ENCODE results near the gene ANKRD23.
A peak's percentile ranks its signal among the peaks of the same experiment; 100 is the strongest.

ANKRD23 gene

DNA sequence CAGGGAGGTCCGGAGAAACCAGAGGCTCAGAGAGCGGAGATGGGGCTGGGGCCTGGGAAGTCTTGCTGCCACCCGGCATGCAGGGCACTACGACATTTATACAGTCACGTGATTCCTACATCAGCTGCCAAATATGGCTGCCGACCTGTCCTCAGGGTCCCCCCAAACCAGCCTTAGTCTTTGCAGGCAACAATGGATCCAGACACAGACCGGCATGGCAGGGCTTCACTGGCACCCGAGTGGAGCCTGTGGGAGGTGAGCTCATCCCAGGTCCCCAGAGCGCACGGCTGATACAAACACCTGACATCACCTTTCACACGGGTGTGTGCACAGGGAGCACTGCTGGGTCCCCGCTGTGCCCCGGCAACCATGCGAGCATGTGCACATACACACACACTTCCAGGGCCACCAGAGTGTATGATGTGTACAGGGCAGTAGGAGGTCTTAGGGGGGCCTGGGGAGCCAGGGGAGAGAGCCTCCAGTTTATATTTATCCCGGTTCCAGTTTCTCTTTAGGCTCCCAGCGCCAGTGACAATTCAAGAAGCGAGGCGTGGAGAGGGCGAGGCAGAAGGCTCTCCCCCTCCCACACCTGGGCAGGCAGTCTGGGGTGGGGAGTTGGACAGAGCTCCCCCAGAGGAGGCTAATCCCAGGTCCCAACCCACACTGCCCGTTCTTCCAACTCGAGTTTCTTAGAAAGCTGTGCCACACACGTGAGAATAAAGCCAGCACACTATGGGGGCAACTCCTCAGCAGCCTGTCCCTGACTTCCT lies 23.4 kb upstream of the ANKRD23 start:
- Histone ChIP-seq H4K91ac (ENCODE audit: low read length) (no peak overlapping the region), H2BK5ac (ENCODE audit: low read depth, low read length, poor library complexity, severe bottlenecking) (no peak overlapping the region)

GRCh38 chr2:96866586-96866985 lies 22.8 kb upstream of the ANKRD23 start:
- H3K4me3 ChIP-seq (ENCODE audit: insufficient read depth in 1 of 2, low read depth in 1 of 2, low read length in 2 of 2) = peak overlapping the region in 1 of 2 experiments; percentile 24
- H4K8ac ChIP-seq (ENCODE audit: low read length) = no peak overlapping the region
- H2BK120ac ChIP-seq (ENCODE audit: low read depth, low read length) = no peak overlapping the region
- H4K91ac ChIP-seq (ENCODE audit: low read length) = no peak overlapping the region
- no peak overlapping the region for H3K14ac ChIP-seq (ENCODE audit: low read length in 2 of 2)
- peak overlapping the region in 1 of 2 experiments; percentile 26 for H3K18ac ChIP-seq (ENCODE audit: low read depth in 1 of 2, low read length in 2 of 2)
- peak overlapping the region; percentile 46 for H3K4me2 ChIP-seq (ENCODE audit: low read length, poor library complexity, severe bottlenecking)
- no peak overlapping the region for H3K9ac ChIP-seq (ENCODE audit: low read length)
- no peak overlapping the region for H2AK5ac ChIP-seq (ENCODE audit: low read length, severe bottlenecking)
- peaks cover 33% of the 10 kb centered on the region for H3K79me1 ChIP-seq (replicated peaks; ENCODE audit: low read length, poor library complexity, severe bottlenecking)
- no peaks in the 10 kb centered on the region for H3K27me3 ChIP-seq (ENCODE audit: control insufficient read depth in 1 of 2, insufficient read depth in 1 of 2, low read length in 2 of 2)
- WGBS = 89% methylated on average over 7 of the region's 8 CpGs
- H3K4me1 ChIP-seq (ENCODE audit: control insufficient read depth, insufficient read depth, low read depth, low read length) = peaks cover 24% of the 10 kb centered on the region
- H3K23ac ChIP-seq (ENCODE audit: low read length in 2 of 2) = peak overlapping the region in 1 of 2 experiments; percentile 85
- no peaks in the 10 kb centered on the region for H3K9me3 ChIP-seq (ENCODE audit: control insufficient read depth, low read length)
- H3K27ac ChIP-seq (ENCODE audit: low read length, poor library complexity, severe bottlenecking) = no peak overlapping the region
- DNase-seq = no peak
- H2BK5ac ChIP-seq (ENCODE audit: low read depth, low read length, poor library complexity, severe bottlenecking) = no peak overlapping the region
- no peak overlapping the region for H2BK15ac ChIP-seq (ENCODE audit: low read depth, poor library complexity, severe bottlenecking)
- no peak overlapping the region for H2BK12ac ChIP-seq (ENCODE audit: low read length in 2 of 2)
- peaks cover 51 to 54% of the 10 kb centered on the region in 2 experiments for H3K36me3 ChIP-seq (ENCODE audit: control insufficient read depth in 1 of 2, insufficient read depth in 2 of 2, low read depth in 1 of 2, low read length in 2 of 2)
- H3K4ac ChIP-seq (ENCODE audit: low read depth in 1 of 2, low read length in 2 of 2) = peak overlapping the region in 1 of 2 experiments; percentile 8
- no peak overlapping the region for H2AFZ ChIP-seq (ENCODE audit: low read depth, low read length)

More for the DNA sequence above, 23.4 kb upstream of the ANKRD23 start:
- H3K9ac ChIP-seq (ENCODE audit: low read length) = peak overlapping the region; percentile 92
- no peaks in the 10 kb centered on the region for H3K27me3 ChIP-seq (ENCODE audit: control insufficient read depth in 1 of 2, insufficient read depth in 1 of 2, low read length in 2 of 2)
- peaks cover 46 to 48% of the 10 kb centered on the region in 2 experiments for H3K36me3 ChIP-seq (ENCODE audit: control insufficient read depth in 1 of 2, insufficient read depth in 2 of 2, low read depth in 1 of 2, low read length in 2 of 2)
- peak overlapping the region; percentile 90 for H3K27ac ChIP-seq (ENCODE audit: low read length, poor library complexity, severe bottlenecking)
- H3K4ac ChIP-seq (ENCODE audit: low read depth in 1 of 2, low read length in 2 of 2) = peak overlapping the region; percentile 93 to 97
- H2BK15ac ChIP-seq (ENCODE audit: low read depth, poor library complexity, severe bottlenecking) = no peak overlapping the region
- no peak overlapping the region for H4K8ac ChIP-seq (ENCODE audit: low read length)
- H3K23ac ChIP-seq (ENCODE audit: low read length in 2 of 2) = peak overlapping the region in 1 of 2 experiments; percentile 93
- peak overlapping the region; percentile 76 to 91 for H3K4me3 ChIP-seq (ENCODE audit: insufficient read depth in 1 of 2, low read depth in 1 of 2, low read length in 2 of 2)
- no peaks in the 10 kb centered on the region for H3K9me3 ChIP-seq (ENCODE audit: control insufficient read depth, low read length)
- H3K79me1 ChIP-seq (replicated peaks; ENCODE audit: low read length, poor library complexity, severe bottlenecking) = peaks cover 28% of the 10 kb centered on the region
- H3K4me1 ChIP-seq (ENCODE audit: control insufficient read depth, insufficient read depth, low read depth, low read length) = peaks cover 24% of the 10 kb centered on the region
- no peak for DNase-seq
- peak overlapping the region; percentile 3 for H2AK5ac ChIP-seq (ENCODE audit: low read length, severe bottlenecking)
- H2BK12ac ChIP-seq (ENCODE audit: low read length in 2 of 2) = peak overlapping the region in 1 of 2 experiments; percentile 61
- H2BK120ac ChIP-seq (ENCODE audit: low read depth, low read length) = no peak overlapping the region
- no peak overlapping the region for H2AFZ ChIP-seq (ENCODE audit: low read depth, low read length)
- peak overlapping the region; percentile 78 for H3K4me2 ChIP-seq (ENCODE audit: low read length, poor library complexity, severe bottlenecking)
- H3K14ac ChIP-seq (ENCODE audit: low read length in 2 of 2) = peak overlapping the region in 1 of 2 experiments; percentile 89
- 83% methylated on average over 17 of the region's 22 CpGs for WGBS
- H3K18ac ChIP-seq (ENCODE audit: low read depth in 1 of 2, low read length in 2 of 2) = peak overlapping the region; percentile 59 to 91

GRCh38 chr2:96866149-96866548 lies 22.3 kb upstream of the ANKRD23 start:
- no peak for DNase-seq
- no peak overlapping the region for H2BK5ac ChIP-seq (ENCODE audit: low read depth, low read length, poor library complexity, severe bottlenecking)

DNA sequence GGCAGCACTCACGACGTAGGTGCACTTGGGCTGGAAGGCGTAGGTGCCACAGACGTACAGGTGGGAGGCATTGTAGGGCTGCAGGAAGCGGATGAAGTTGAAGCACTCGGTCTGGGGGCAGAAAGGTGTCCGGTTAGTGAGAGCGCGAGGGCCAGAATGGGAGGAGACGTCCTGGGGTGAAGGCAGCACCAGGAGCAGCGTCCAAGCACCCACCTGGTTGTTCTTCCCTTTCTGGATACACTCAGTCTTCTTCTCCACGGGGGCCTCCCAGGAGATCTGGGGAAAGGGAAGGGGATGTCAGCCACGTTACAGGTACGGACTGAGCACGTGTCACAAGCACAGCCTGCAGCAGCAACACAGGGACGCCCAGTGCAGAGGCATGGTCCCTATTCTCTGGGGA lies 21.8 kb upstream of the ANKRD23 start:
- H2AK5ac ChIP-seq (ENCODE audit: low read length, severe bottlenecking) = no peak overlapping the region
- no peak for DNase-seq
- H3K4me1 ChIP-seq (ENCODE audit: control insufficient read depth, insufficient read depth, low read depth, low read length) = peaks cover 24% of the 10 kb centered on the region
- H3K4me3 ChIP-seq (ENCODE audit: insufficient read depth in 1 of 2, low read depth in 1 of 2, low read length in 2 of 2) = no peak overlapping the region
- H4K8ac ChIP-seq (ENCODE audit: low read length) = no peak overlapping the region
- H3K23ac ChIP-seq (ENCODE audit: low read length in 2 of 2) = no peak overlapping the region
- no peak overlapping the region for H3K4me2 ChIP-seq (ENCODE audit: low read length, poor library complexity, severe bottlenecking)
- no peak overlapping the region for H3K27ac ChIP-seq (ENCODE audit: low read length, poor library complexity, severe bottlenecking)
- no peak overlapping the region for H2BK5ac ChIP-seq (ENCODE audit: low read depth, low read length, poor library complexity, severe bottlenecking)
- peaks cover 39% of the 10 kb centered on the region for H3K79me1 ChIP-seq (replicated peaks; ENCODE audit: low read length, poor library complexity, severe bottlenecking)
- H3K18ac ChIP-seq (ENCODE audit: low read depth in 1 of 2, low read length in 2 of 2) = no peak overlapping the region
- no peak overlapping the region for H4K91ac ChIP-seq (ENCODE audit: low read length)
- H3K4ac ChIP-seq (ENCODE audit: low read depth in 1 of 2, low read length in 2 of 2) = no peak overlapping the region
- H2BK120ac ChIP-seq (ENCODE audit: low read depth, low read length) = no peak overlapping the region
- no peaks in the 10 kb centered on the region for H3K27me3 ChIP-seq (ENCODE audit: control insufficient read depth in 1 of 2, insufficient read depth in 1 of 2, low read length in 2 of 2)
- peaks cover 60 to 62% of the 10 kb centered on the region in 2 experiments for H3K36me3 ChIP-seq (ENCODE audit: control insufficient read depth in 1 of 2, insufficient read depth in 2 of 2, low read depth in 1 of 2, low read length in 2 of 2)
- H2BK12ac ChIP-seq (ENCODE audit: low read length in 2 of 2) = no peak overlapping the region
- H3K14ac ChIP-seq (ENCODE audit: low read length in 2 of 2) = no peak overlapping the region
- H3K9me3 ChIP-seq (ENCODE audit: control insufficient read depth, low read length) = no peaks in the 10 kb centered on the region
- WGBS = 94% methylated on average over 14 of the region's 16 CpGs
- H2BK15ac ChIP-seq (ENCODE audit: low read depth, poor library complexity, severe bottlenecking) = no peak overlapping the region
- no peak overlapping the region for H2AFZ ChIP-seq (ENCODE audit: low read depth, low read length)
- H3K9ac ChIP-seq (ENCODE audit: low read length) = no peak overlapping the region

More at GRCh38 chr2:96866149-96866548, 22.3 kb upstream of the ANKRD23 start:
- no peak overlapping the region for H3K23ac ChIP-seq (ENCODE audit: low read length in 2 of 2)
- H3K27ac ChIP-seq (ENCODE audit: low read length, poor library complexity, severe bottlenecking) = no peak overlapping the region
- no peak overlapping the region for H3K14ac ChIP-seq (ENCODE audit: low read length in 2 of 2)
- H3K4ac ChIP-seq (ENCODE audit: low read depth in 1 of 2, low read length in 2 of 2) = no peak overlapping the region
- no peak overlapping the region for H3K4me3 ChIP-seq (ENCODE audit: insufficient read depth in 1 of 2, low read depth in 1 of 2, low read length in 2 of 2)
- no peak overlapping the region for H3K9ac ChIP-seq (ENCODE audit: low read length)
- peak overlapping the region in 1 of 2 experiments; percentile 26 for H3K18ac ChIP-seq (ENCODE audit: low read depth in 1 of 2, low read length in 2 of 2)
- no peak overlapping the region for H4K91ac ChIP-seq (ENCODE audit: low read length)
- no peak overlapping the region for H4K8ac ChIP-seq (ENCODE audit: low read length)
- no peak overlapping the region for H2BK120ac ChIP-seq (ENCODE audit: low read depth, low read length)
- peaks cover 24% of the 10 kb centered on the region for H3K4me1 ChIP-seq (ENCODE audit: control insufficient read depth, insufficient read depth, low read depth, low read length)
- H3K36me3 ChIP-seq (ENCODE audit: control insufficient read depth in 1 of 2, insufficient read depth in 2 of 2, low read depth in 1 of 2, low read length in 2 of 2) = peaks cover 56 to 58% of the 10 kb centered on the region in 2 experiments
- H2BK15ac ChIP-seq (ENCODE audit: low read depth, poor library complexity, severe bottlenecking) = no peak overlapping the region
- no peaks in the 10 kb centered on the region for H3K9me3 ChIP-seq (ENCODE audit: control insufficient read depth, low read length)
- H2BK12ac ChIP-seq (ENCODE audit: low read length in 2 of 2) = no peak overlapping the region
- 95% methylated on average over 14 of the region's 14 CpGs for WGBS
- no peak overlapping the region for H2AFZ ChIP-seq (ENCODE audit: low read depth, low read length)
- H3K27me3 ChIP-seq (ENCODE audit: control insufficient read depth in 1 of 2, insufficient read depth in 1 of 2, low read length in 2 of 2) = no peaks in the 10 kb centered on the region
- H2AK5ac ChIP-seq (ENCODE audit: low read length, severe bottlenecking) = no peak overlapping the region
- H3K4me2 ChIP-seq (ENCODE audit: low read length, poor library complexity, severe bottlenecking) = no peak overlapping the region
- peaks cover 37% of the 10 kb centered on the region for H3K79me1 ChIP-seq (replicated peaks; ENCODE audit: low read length, poor library complexity, severe bottlenecking)
